Stimulated activated CD4-positive, alpha-beta T cell treated with anti-CD3 and anti-CD28 coated beads, Interleukin-4, amount 100 ng/mL, for 48 hours (primary cell): ENCODE data around the gene CABP2.

Experiments
- DNase-seq, 2 donors: peaks; one replicate each; pipeline ENCODE4 v3.0.0-alpha.2; 2020; ENCODE audit warnings: low read depth in 2 of 2

CABP2 gene

GRCh38 chr11:67507864-67508485 is 15.3 kb downstream of the CABP2 start, which contains the start of gene CDK2AP2:
Gene CDK2AP2, minus strand, starts transcription at chr11:67508162. Its CDS starts 80 bp downstream, at chr11:67508082.
- DNase-seq = peak; percentile 98 to 99

- DNase-seq = no peak
These were observed 15.9 kb downstream of the CABP2 start for GRCh38 chr11:67507242-67507863.

- no peak for DNase-seq
These were observed 16.7 kb downstream of the CABP2 start for GRCh38 chr11:67506426-67507051.

- peak; percentile 89 to 92 for DNase-seq
These were observed 17.4 kb downstream of the CABP2 start for GRCh38 chr11:67505605-67506396.

GRCh38 chr11:67504950-67505581 is 18.2 kb downstream of the CABP2 start, which contains the start of gene PITPNM1:
Gene PITPNM1, minus strand, starts transcription at chr11:67505363. Its CDS starts 1,183 bp downstream, at chr11:67504180.
- DNase-seq = peak; percentile 68 to 72

- DNase-seq = no peak
These were observed 19.0 kb downstream of the CABP2 start for GRCh38 chr11:67504005-67504949.

- no peak for DNase-seq
These were observed 19.9 kb downstream of the CABP2 start for GRCh38 chr11:67503119-67504004.

- no peak for DNase-seq
These were observed 20.8 kb downstream of the CABP2 start for GRCh38 chr11:67502328-67502979.

- no peak for DNase-seq
These were observed 21.4 kb downstream of the CABP2 start for GRCh38 chr11:67501854-67502253.

GRCh38 chr11:67500831-67501715 is 22.2 kb downstream of the CABP2 start:
- no peak for DNase-seq

- DNase-seq = no peak
These were observed 22.8 kb downstream of the CABP2 start for GRCh38 chr11:67500484-67500821.

GRCh38 chr11:67499808-67500483 is 23.3 kb downstream of the CABP2 start:
- DNase-seq = no peak

GRCh38 chr11:67498544-67498972 is 24.7 kb downstream of the CABP2 start:
- DNase-seq = no peak

- DNase-seq = no peak
These were observed 25.5 kb downstream of the CABP2 start for GRCh38 chr11:67497656-67498291.

- DNase-seq = no peak
These were observed 27.1 kb downstream of the CABP2 start for GRCh38 chr11:67496113-67496512.

GRCh38 chr11:67495234-67496005 is 27.8 kb downstream of the CABP2 start:
- no peak for DNase-seq
